Esophagus muscularis mucosa (tissue), 3 donors: Measurements from ENCODE around the gene RNU5D-1.

Experiments
- CTCF ChIP-seq, 3 experiments: fragments of 200-600 bp in 2 of 3; fragments of 450-650 bp in 1 of 3; sonication (generic) in 2 of 3; IDR thresholded peaks; one replicate each; pipeline ENCODE4 v1.5.1; 2017 to 2019; ENCODE audit warnings: antibody characterized with exemption in 3 of 3, mild to moderate bottlenecking in 2 of 3, moderate library complexity in 1 of 3
- POLR2A ChIP-seq: fragments of 450-650 bp; IDR thresholded peaks from one replicate; pipeline ENCODE4 v1.6.1; 2017; ENCODE audit warnings: antibody characterized with exemption, moderate library complexity, mild to moderate bottlenecking, low read depth

GRCh38 chr1:44681905-44682882 is 48.8 kb downstream of the RNU5D-1 start:
- TF ChIP-seq CTCF (IDR thresholded peaks at IDR 0.05) = no peak
- no peak for TF ChIP-seq POLR2A
